Motor neuron (in vitro differentiated cells): ENCODE results near the gene TMED6. TPM values are rescaled to one million over a fixed set of nuclear protein-coding genes. Genes with fewer than 3 reads are reported as not detected.

Experiments
- ATAC-seq, 8 experiments: fragments of 200-7000 bp; cut with Tn5 transposase; replicated peaks in 6 of 8; 2 replicates each; pipeline ENCODE4 v1.8.0; 2021; ENCODE audit warnings: mild to moderate bottlenecking in 8 of 8, moderate library complexity in 8 of 8
- H3K27ac ChIP-seq, 2 donors: fragments of 250-450 bp; sonication (Bioruptor Pico); 2 replicates each; pipeline ENCODE4 v1.9.0; 2021; ENCODE audit warnings: antibody characterized with exemption in 2 of 2, mild to moderate bottlenecking in 2 of 2, moderate library complexity in 1 of 2
- H3K4me1 ChIP-seq, 2 donors: fragments of 250-450 bp; sonication (Bioruptor Pico); replicated peaks in 1 of 2; 2 replicates each; pipeline ENCODE4 v1.6.1; 2021; ENCODE audit warnings: antibody characterized with exemption in 2 of 2, mild to moderate bottlenecking in 2 of 2, moderate library complexity in 1 of 2
- H3K4me3 ChIP-seq, 5 donors: fragments of 250-450 bp; sonication (Bioruptor Pico); 2 replicates each; pipeline ENCODE4 v1.9.0; 2021; ENCODE audit warnings: antibody characterized with exemption in 5 of 5, mild to moderate bottlenecking in 5 of 5, moderate library complexity in 4 of 5
- WGBS, 10 experiments: fragments of 450-650 bp; shearing (Covaris generic); methylation state at CpG; one replicate each; pipeline ENCODE4 v1.0.0; 2022; 5-methylcytosine and 5-hydroxymethylcytosine counted together
- in situ Hi-C, 9 experiments: fragments of 400-800 bp; cut with MboI; loops; one replicate each; pipeline ENCODE4 v1.15.0; 2021; ENCODE audit warnings: low sequenced_read_pairs in 9 of 9, low pct_unique_long_range_greater_than_20kb in 2 of 9; ENCODE audit not compliant: unreplicated experiment in 9 of 9
- total RNA-seq, 8 experiments: library from RNA; unstranded; fragments of 300-600 nt; gene quantifications; 2 replicates each; pipeline versions ENCODE4 v1.2.3 to v1.2.4, GENCODE V29; 2022

TMED6 gene
- total RNA-seq, 8 experiments from 2014 or later: 0.33 to 3.8 (median 0.79) TPM

GRCh38 chr16:69348222-69348621, 3.4 kb downstream of the TMED6 start:
- WGBS, 10 experiments: no CpG with 5 or more reads among the region's 6 CpGs

GRCh38 chr16:69346683-69347082, 4.9 kb downstream of the TMED6 start:
- Histone ChIP-seq H3K27ac (no peak overlapping the region), H3K4me1 (no peaks in the 10 kb centered on the region), H3K4me3 (no peak overlapping the region)
- ATAC-seq: peak in 1 of 8 experiments; percentile 22
- in situ Hi-C loops: no loop called here
- WGBS, 10 experiments: 54 to 100% (median 96%) methylated on average over 1 to 5 of the region's 6 CpGs; no CpG with 5 or more reads in 1 of the 10 experiments

More at GRCh38 chr16:69348222-69348621, 3.4 kb downstream of the TMED6 start:
- Histone ChIP-seq H3K27ac (no peak overlapping the region), H3K4me3 (no peak overlapping the region), H3K4me1 (no peaks in the 10 kb centered on the region)
- peak in 2 of 8 experiments; percentile 47 to 74 for ATAC-seq
- in situ Hi-C loops: no loop called here

GRCh38 chr16:69345923-69346322, 5.7 kb downstream of the TMED6 start:
- Histone ChIP-seq H3K4me1 (peaks cover 0 to under 1% of the 10 kb centered on the region in 2 donors), H3K27ac (no peak overlapping the region), H3K4me3 (no peak overlapping the region)
- in situ Hi-C loops: no loop called here
- 75 to 100% (median 90%) methylated on average over 1 to 4 of the region's 4 CpGs; no CpG with 5 or more reads in 2 of the 10 experiments for WGBS, 10 experiments
- ATAC-seq: no peak

GRCh38 chr16:69344171-69344570, 7.4 kb downstream of the TMED6 start:
- no peak overlapping the region for H3K27ac ChIP-seq
- peaks cover 0 to 8% of the 10 kb centered on the region in 2 donors for H3K4me1 ChIP-seq
- in situ Hi-C loops: no loop called here
- no peak for ATAC-seq
- 79 to 100% (median 100%) methylated on average over 1 to 5 of the region's 5 CpGs; no CpG with 5 or more reads in 3 of the 10 experiments for WGBS, 10 experiments
- H3K4me3 ChIP-seq: no peak overlapping the region

GRCh38 chr16:69340095-69340644, 11.4 kb downstream of the TMED6 start:
- peak in 2 of 8 experiments; percentile 1 to 2 for ATAC-seq
- Histone ChIP-seq H3K4me3 (peak overlapping the region; percentile 73 to 90 (median 77)), H3K27ac (peak overlapping the region; percentile 53 to 68), H3K4me1 (peaks cover 6 to 16% of the 10 kb centered on the region in 2 donors)
- WGBS, 10 experiments: 0 to 100% (median 16%) methylated on average over 1 to 9 of the region's 16 CpGs; no CpG with 5 or more reads in 2 of the 10 experiments
- in situ Hi-C loops: no loop called here

- in situ Hi-C loops: no loop called here
- 0 to 3% (median 1%) methylated on average over 2 to 31 of the region's 77 CpGs; no CpG with 5 or more reads in 4 of the 10 experiments for WGBS, 10 experiments
- H3K27ac ChIP-seq: peak within 1 kb of the TSS; percentile 92 to 95
- ATAC-seq: peak; percentile 95 to 100 (median 99)
- H3K4me3 ChIP-seq: peak within 1 kb of the TSS; percentile 73 to 90 (median 77)
- H3K4me1 ChIP-seq: peaks cover 6 to 16% of the 10 kb centered on the region in 2 donors
Observed at GRCh38 chr16:69339289-69340094, 12.1 kb downstream of the TMED6 start, which contains the start of the genes COG8 and NIP7. Gene COG8 (minus strand): TSS chr16:69339564. CDS start chr16:69339552, 12 bp downstream. Gene NIP7 (plus strand): TSS chr16:69339772. CDS start chr16:69339830, 58 bp downstream.

GRCh38 chr16:69338557-69339288, 12.9 kb downstream of the TMED6 start:
- Histone ChIP-seq H3K27ac (peak overlapping the region; percentile 92 to 95), H3K4me3 (peak overlapping the region; percentile 73 to 90 (median 77)), H3K4me1 (peaks cover 6 to 16% of the 10 kb centered on the region in 2 donors)
- in situ Hi-C loops: no loop called here
- WGBS, 10 experiments: 0 to 51% (median 38%) methylated on average over 1 to 28 of the region's 46 CpGs
- no peak for ATAC-seq

- 93 to 100% (median 98%) methylated on average over 1 to 6 of the region's 9 CpGs; no CpG with 5 or more reads in 6 of the 10 experiments for WGBS, 10 experiments
- no peak for ATAC-seq
- Histone ChIP-seq H3K27ac (no peak overlapping the region), H3K4me3 (no peak overlapping the region), H3K4me1 (peaks cover 11 to 13% of the 10 kb centered on the region in 2 donors)
- in situ Hi-C loops: no loop called here
Observed at GRCh38 chr16:69334696-69335095, 16.9 kb downstream of the TMED6 start.

- WGBS, 10 experiments: 0 to 20% (median 5%) methylated on average over 2 to 6 of the region's 93 CpGs; no CpG with 5 or more reads in 6 of the 10 experiments
- H3K4me3 ChIP-seq: peak within 1 kb of the TSS; percentile 62 to 93 (median 79)
- peaks cover 27 to 39% of the 10 kb centered on the region in 2 donors for H3K4me1 ChIP-seq
- in situ Hi-C loops: no loop called here
- peak within 1 kb of the TSS; percentile 86 to 94 for H3K27ac ChIP-seq
- ATAC-seq: peak; percentile 86 to 96 (median 93)
Observed at GRCh38 chr16:69330286-69331109, 21.1 kb downstream of the TMED6 start, which contains the start of gene PDF. Gene PDF (minus strand): TSS chr16:69330588. CDS start chr16:69330570, 18 bp downstream.

GRCh38 chr16:69329369-69330285, 22.0 kb downstream of the TMED6 start:
- Histone ChIP-seq H3K4me3 (peak overlapping the region; percentile 62 to 93 (median 79)), H3K27ac (peak overlapping the region; percentile 86 to 94), H3K4me1 (peaks cover 27 to 39% of the 10 kb centered on the region in 2 donors)
- 9 to 80% (median 50%) methylated on average over 2 to 25 of the region's 77 CpGs; no CpG with 5 or more reads in 5 of the 10 experiments for WGBS, 10 experiments
- peak in 4 of 8 experiments; percentile 0 to 44 (median 37) for ATAC-seq
- in situ Hi-C loops: no loop called here

- Histone ChIP-seq H3K4me1 (peaks cover 27 to 39% of the 10 kb centered on the region in 2 donors), H3K4me3 (peak overlapping the region; percentile 62 to 93 (median 79)), H3K27ac (no peak overlapping the region)
- in situ Hi-C loops: no loop called here
- no peak for ATAC-seq
- WGBS, 10 experiments: 0 to 100% (median 56%) methylated on average over 1 to 9 of the region's 10 CpGs
Observed at GRCh38 chr16:69328854-69329316, 22.7 kb downstream of the TMED6 start.
